ENCODE data around the gene PSMC4.

Gene PSMC4

GRCh38 chr19:39970675-39971379, at the start of gene PSMC4:
PSMC4 (plus strand) TSS chr19:39971165; CDS start chr19:39971203, 38 bp downstream.
- TF ChIP-seq, protein P1, sequence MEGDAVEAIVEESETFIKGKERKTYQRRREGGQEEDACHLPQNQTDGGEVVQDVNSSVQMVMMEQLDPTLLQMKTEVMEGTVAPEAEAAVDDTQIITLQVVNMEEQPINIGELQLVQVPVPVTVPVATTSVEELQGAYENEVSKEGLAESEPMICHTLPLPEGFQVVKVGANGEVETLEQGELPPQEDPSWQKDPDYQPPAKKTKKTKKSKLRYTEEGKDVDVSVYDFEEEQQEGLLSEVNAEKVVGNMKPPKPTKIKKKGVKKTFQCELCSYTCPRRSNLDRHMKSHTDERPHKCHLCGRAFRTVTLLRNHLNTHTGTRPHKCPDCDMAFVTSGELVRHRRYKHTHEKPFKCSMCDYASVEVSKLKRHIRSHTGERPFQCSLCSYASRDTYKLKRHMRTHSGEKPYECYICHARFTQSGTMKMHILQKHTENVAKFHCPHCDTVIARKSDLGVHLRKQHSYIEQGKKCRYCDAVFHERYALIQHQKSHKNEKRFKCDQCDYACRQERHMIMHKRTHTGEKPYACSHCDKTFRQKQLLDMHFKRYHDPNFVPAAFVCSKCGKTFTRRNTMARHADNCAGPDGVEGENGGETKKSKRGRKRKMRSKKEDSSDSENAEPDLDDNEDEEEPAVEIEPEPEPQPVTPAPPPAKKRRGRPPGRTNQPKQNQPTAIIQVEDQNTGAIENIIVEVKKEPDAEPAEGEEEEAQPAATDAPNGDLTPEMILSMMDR (IDR thresholded peaks at IDR 0.05; ENCODE audit: low read depth, low read length), result peak; percentile 81
- DNase-seq (ENCODE audit: low read depth in 2 of 2), result peak; percentile 99
- peak within 1 kb of the TSS; percentile 88 to 91 for H3K4me3 ChIP-seq (replicated peaks in 1 of 2; ENCODE audit: low read depth in 2 of 2, low read length in 2 of 2)

DNA sequence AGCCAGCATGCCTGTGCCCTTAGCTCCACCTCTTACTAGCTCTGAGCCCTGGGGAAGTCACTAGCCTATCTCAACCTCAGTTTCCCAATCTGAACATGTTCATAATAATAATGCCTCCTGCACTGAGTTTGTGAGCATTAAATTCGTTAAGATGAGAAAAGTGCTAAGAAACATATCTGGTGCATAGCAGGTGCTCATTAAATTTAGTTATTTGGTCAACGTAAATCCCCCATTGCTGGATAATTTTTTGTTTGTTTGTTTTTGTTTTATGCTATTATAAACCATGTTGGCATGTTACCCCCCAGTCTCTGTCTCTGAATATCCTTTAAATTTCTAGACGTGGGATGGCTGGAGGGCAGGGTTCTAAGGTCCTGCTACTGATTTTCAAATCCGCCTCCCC, 47.1 kb upstream of the PSMC4 start:
- TF ChIP-seq, protein P1 (IDR thresholded peaks at IDR 0.05; ENCODE audit: low read depth, low read length), result no peak
- DNase-seq (ENCODE audit: low read depth in 2 of 2), result no peak
- no peak overlapping the region for H3K4me3 ChIP-seq (replicated peaks in 1 of 2; ENCODE audit: low read depth in 2 of 2, low read length in 2 of 2)

DNA sequence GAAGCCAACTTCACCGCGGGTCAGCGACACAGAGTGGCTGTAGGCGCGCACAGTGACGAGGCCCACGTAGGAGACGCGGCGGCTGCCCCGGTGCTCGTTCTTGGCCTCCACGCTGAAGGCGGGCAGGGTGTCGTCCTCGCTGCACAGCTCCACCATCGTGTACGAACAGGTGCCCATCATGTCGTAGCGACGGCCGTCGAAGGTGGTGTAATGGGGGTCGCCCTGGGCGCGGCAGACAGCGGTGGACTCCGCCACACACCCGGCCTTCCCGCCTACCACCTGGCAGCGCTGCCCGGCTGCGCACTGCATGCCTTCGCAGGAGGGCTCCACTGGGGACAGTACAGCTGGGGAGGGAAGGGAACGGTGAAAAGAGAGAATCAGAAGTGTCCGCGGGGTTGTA, 46.6 kb upstream of the PSMC4 start:
- DNase-seq (ENCODE audit: low read depth in 2 of 2), result no peak
- TF ChIP-seq, protein P1 (IDR thresholded peaks at IDR 0.05; ENCODE audit: low read depth, low read length), result no peak
- H3K4me3 ChIP-seq (replicated peaks in 1 of 2; ENCODE audit: low read depth in 2 of 2, low read length in 2 of 2), result no peak overlapping the region

DNA sequence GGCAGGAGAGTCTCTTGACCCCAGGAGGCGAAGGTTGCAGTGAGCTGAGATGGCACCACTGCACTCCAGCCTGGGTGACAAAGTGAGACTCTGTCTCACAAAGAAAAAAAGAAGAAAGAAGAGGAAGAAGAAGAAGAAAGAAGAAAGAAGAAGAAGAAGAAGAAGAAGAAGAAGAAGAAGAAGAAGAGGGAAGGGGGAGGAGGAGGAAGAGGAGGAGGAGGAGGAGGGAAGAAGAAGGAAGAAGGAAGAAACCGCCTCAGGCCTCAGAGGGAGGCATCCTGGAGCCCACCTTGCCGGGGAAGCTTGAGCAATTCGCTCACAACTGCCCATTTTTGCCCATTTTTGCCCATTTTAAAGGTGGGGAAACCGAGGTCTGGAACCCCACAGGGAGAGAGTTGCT, 46.0 kb upstream of the PSMC4 start:
- TF ChIP-seq, protein P1 (IDR thresholded peaks at IDR 0.05; ENCODE audit: low read depth, low read length), result no peak
- DNase-seq (ENCODE audit: low read depth in 2 of 2), result no peak
- H3K4me3 ChIP-seq (replicated peaks in 1 of 2; ENCODE audit: low read depth in 2 of 2, low read length in 2 of 2), result no peak overlapping the region

DNA sequence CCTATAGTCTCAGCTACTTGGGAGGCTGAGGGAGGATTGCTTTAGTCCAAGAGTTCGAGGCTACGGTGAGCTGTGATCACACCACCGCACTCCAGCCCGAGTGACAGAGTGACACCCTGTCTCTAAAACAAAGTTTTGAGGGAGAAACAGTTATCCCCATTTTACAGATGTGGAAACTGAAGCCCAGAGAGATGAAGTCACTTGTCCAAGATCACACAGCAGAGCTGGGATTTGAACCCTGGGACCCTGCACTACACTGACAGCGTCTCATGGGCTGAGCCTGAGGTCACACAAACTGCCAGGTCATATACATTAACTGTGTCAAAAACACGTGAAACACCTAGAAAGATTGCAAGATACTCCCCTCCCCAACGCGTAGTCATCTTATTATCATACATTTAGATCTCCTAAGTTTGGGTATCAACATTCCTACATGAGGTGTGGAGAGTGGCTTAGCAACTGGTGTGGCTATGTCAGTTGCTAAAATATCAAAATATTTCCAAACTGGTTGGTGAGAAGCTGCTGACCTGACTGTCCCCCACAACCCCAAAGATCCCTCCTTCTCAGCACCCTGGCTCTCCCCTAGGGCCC, 44.7 kb upstream of the PSMC4 start:
- DNase-seq (ENCODE audit: low read depth in 2 of 2), result no peak
- TF ChIP-seq, protein P1 (IDR thresholded peaks at IDR 0.05; ENCODE audit: low read depth, low read length), result no peak
- H3K4me3 ChIP-seq (replicated peaks in 1 of 2; ENCODE audit: low read depth in 2 of 2, low read length in 2 of 2), result no peak overlapping the region

- no peak overlapping the region for H3K4me3 ChIP-seq (replicated peaks in 1 of 2; ENCODE audit: low read depth in 2 of 2, low read length in 2 of 2)
- TF ChIP-seq, protein P1 (IDR thresholded peaks at IDR 0.05; ENCODE audit: low read depth, low read length), result no peak
- DNase-seq (ENCODE audit: low read depth in 2 of 2), result no peak
These were observed 43.9 kb upstream of the PSMC4 start for GRCh38 chr19:39927076-39927475.

Data from cardiac fibroblast (primary cell).